Articular chondrocyte of knee joint (primary cell): ENCODE results near the gene NSMCE1. TPM values are rescaled to one million over a fixed set of nuclear protein-coding genes. Genes with fewer than 3 reads are reported as not detected.

ENCODE experiments used
- total RNA-seq: library from RNA; depleted of rRNA; stranded (reverse); fragments of >200 nt; gene quantifications from 2 replicates; pipeline ENCODE4 v1.2.3, GENCODE V29; 2012

NSMCE1 gene, protein sequence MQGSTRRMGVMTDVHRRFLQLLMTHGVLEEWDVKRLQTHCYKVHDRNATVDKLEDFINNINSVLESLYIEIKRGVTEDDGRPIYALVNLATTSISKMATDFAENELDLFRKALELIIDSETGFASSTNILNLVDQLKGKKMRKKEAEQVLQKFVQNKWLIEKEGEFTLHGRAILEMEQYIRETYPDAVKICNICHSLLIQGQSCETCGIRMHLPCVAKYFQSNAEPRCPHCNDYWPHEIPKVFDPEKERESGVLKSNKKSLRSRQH
- total RNA-seq, result 77.0 and 95.4 TPM in 2 replicates

DNA sequence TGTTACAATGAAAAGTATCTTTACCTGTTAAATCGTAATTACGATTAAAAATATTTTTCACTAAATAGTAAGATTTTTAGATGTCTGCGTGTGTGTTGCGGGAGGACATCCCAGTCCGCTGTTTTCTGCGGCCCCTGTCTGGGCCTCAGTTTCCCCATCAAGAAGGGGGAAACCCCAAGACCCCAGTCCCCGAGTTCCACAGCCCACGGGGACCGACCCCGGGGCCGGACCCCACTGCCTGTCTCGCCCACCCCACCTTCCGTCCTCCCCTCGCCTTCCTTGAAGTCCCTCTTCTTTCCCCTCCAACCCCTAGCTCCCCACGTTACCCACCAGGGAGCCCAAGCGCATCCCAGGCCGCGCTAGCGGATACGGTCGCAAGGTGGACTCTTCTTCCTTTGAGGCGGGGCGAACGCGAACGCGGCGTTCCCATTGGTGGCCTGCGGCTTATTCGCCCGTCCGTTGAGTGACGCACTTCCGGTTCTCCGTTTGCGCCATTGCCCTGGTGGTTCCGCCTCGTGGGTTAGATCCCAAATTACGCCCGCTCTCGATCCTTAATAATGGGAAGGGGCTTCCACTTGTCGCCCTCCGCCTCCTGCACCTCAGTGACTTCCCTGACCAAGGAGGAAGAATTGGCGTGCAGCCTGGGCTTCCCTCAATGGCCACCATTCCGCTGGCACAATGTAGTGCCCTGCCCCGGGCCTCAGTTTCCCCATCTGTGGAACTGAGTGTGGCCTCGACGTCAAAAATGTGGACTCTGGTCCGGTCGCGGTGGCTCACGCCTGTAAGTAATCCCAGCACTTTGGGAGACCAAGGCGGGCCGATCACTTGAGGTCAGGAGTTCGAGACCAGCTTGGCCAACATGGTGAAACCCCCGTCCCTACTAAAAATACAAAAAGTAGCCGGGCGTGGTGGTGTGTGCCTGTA, at the start of gene NSMCE1:
NSMCE1 (minus strand) TSS at position 397 of the 924 bp plus-strand sequence. CDS start 11,202 bp downstream, outside the sequence.

DNA sequence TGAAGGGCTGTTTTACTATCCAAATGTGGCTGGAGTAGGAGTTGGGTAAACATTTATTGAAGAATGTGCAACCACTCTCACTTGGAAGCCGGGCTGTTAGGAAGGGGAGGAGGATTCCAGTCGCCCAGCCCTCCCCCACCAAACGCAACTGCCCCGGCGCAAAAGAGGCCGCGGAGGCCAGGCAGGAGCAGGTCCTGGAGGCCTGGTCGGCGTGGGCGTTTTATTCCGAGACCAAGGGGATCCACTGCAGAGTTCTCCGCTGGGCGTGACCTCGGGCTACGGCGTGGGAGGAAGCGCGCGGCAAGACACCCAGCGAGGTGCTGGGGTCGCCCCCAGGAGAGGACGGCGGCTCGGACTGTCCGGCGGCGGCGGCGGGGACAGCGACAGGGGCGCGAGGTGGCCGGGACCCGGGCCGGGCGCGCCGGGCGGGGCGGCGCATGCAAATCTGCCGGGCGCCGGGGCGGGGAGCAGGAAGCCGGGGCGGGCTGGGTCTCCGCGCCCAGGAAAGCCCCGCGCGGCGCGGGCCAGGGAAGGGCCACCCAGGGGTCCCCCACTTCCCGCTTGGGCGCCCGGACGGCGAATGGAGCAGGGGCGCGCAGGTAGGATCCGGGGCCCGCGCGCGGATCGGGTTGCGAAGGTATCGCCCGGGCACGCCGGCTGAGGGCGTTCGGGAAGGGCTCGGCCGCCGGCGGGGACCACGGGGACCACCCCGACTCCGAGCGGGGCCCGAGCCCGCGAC, 45.0 kb upstream of the NSMCE1 start, which contains the start of gene IL4R:
IL4R (plus strand) TSS at position 553 of the 739 bp plus-strand sequence. CDS start 26,230 bp downstream, outside the sequence.

DNA sequence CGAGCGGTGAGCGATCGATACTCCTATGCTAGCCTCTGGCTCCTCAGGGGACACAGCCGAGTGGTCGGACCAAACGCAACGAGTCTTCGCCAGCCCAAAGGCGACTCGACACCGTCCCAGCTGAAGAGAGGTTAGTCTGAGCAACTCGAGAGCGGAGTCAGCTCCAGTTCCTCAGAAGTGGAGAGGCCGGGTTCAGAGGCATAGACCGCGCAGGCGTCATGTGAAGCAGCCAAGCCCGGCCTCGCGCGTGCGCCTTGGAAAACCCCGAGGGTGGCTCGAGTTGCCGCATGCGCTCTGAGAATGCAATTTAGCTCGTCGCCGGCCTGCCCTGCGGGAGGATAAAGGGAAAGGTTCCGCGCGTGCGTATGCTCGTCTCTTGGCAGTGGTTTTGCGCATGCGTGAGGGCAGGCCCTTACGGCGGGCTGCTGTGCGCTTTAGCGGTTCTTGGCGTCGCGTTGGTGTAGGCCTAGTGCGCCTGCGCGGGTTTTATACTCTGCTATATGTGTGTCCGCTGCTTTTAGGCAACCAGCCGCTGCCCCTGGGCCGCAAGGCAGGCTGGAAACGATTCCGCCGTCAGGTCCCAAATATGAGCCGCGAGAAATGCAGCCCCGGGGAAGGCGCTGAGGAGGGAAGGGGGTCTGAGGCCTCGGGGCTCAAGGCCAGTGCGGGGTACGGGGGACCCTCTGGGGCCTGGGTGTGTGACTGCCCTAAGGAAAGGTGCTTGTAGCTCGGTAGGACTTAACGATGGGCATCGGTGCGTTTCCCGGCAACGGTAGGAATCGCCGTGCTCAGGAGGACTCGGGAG, 64.9 kb downstream of the NSMCE1 start, which contains the start of gene KDM8:
KDM8 (plus strand) TSS at position 20 of the 805 bp plus-strand sequence. CDS start 6,598 bp downstream, outside the sequence.

Other genes starting within 250 kb of the NSMCE1 start
- gene C16orf82, start 201.8 kb downstream of the NSMCE1 start, total RNA-seq, result not detected in 2 replicates
- gene KDM8, start 65.2 kb downstream of the NSMCE1 start, total RNA-seq, result 2.5 and 3.1 TPM in 2 replicates
- 25.0 and 25.1 TPM in 2 replicates for gene IL4R, start 45.2 kb upstream of the NSMCE1 start, total RNA-seq
- 2.2 and 5.2 TPM in 2 replicates for gene IL21R, start 133.4 kb upstream of the NSMCE1 start, total RNA-seq